Activated T-helper 9 cell treated with anti-CD3 and anti-CD28 coated beads, Interleukin-2, amount 50 U/mL, for 16 hours (primary cell): ENCODE data around the gene FOXP1.

ENCODE experiments used
- DNase-seq: peaks from one replicate; pipeline ENCODE4 v3.0.0-alpha.2; 2020; ENCODE audit warnings: low read depth

Gene FOXP1

GRCh38 chr3:71307991-71308697 lies 275.4 kb downstream of the FOXP1 start:
- DNase-seq, result no peak

- DNase-seq, result peak; percentile 2
Observed at GRCh38 chr3:71305231-71306206, 278.0 kb downstream of the FOXP1 start.

- no peak for DNase-seq
Observed at GRCh38 chr3:71304684-71305083, 278.8 kb downstream of the FOXP1 start.

- DNase-seq, result no peak
Observed at GRCh38 chr3:71304247-71304646, 279.3 kb downstream of the FOXP1 start.

- DNase-seq, result no peak
Observed at GRCh38 chr3:71303627-71304200, 279.8 kb downstream of the FOXP1 start.

- no peak for DNase-seq
Observed at GRCh38 chr3:71302604-71303003, 280.9 kb downstream of the FOXP1 start.

GRCh38 chr3:71300951-71301393 lies 282.6 kb downstream of the FOXP1 start:
- no peak for DNase-seq

- DNase-seq, result no peak
Observed at GRCh38 chr3:71299160-71299559, 284.4 kb downstream of the FOXP1 start.

GRCh38 chr3:71294919-71295318 lies 288.6 kb downstream of the FOXP1 start:
- DNase-seq, result no peak

GRCh38 chr3:71290301-71290700 lies 293.2 kb downstream of the FOXP1 start:
- no peak for DNase-seq

GRCh38 chr3:71288269-71288930 lies 295.1 kb downstream of the FOXP1 start:
- DNase-seq, result no peak

- DNase-seq, result no peak
Observed at GRCh38 chr3:71285086-71285485, 298.4 kb downstream of the FOXP1 start.

- no peak for DNase-seq
Observed at GRCh38 chr3:71282976-71283375, 300.6 kb downstream of the FOXP1 start.

GRCh38 chr3:71281280-71281679 lies 302.2 kb downstream of the FOXP1 start:
- no peak for DNase-seq

- no peak for DNase-seq
Observed at GRCh38 chr3:71277341-71277740, 306.2 kb downstream of the FOXP1 start.

- no peak for DNase-seq
Observed at GRCh38 chr3:71276531-71276930, 307.0 kb downstream of the FOXP1 start.

GRCh38 chr3:71273453-71273852 lies 310.1 kb downstream of the FOXP1 start:
- DNase-seq, result no peak

GRCh38 chr3:71271596-71271995 lies 311.9 kb downstream of the FOXP1 start:
- DNase-seq, result no peak

GRCh38 chr3:71269906-71270305 lies 313.6 kb downstream of the FOXP1 start:
- no peak for DNase-seq

GRCh38 chr3:71268462-71268999 lies 315.0 kb downstream of the FOXP1 start:
- DNase-seq, result no peak

GRCh38 chr3:71266875-71267274 lies 316.7 kb downstream of the FOXP1 start:
- DNase-seq, result no peak

- no peak for DNase-seq
Observed at GRCh38 chr3:71265365-71265915, 318.1 kb downstream of the FOXP1 start.
